A549 (cell line): ENCODE data around the gene CHST11. TPM values are rescaled to one million over a fixed set of nuclear protein-coding genes. Genes with fewer than 3 reads are reported as not detected.

Source experiments
- ATAC-seq, 2 experiments: fragments of 200-7000 bp in 1 of 2; fragments of >200 bp in 1 of 2; cut with Nextera tagmentation in 1 of 2; cut with Tn5 transposase in 1 of 2; 3 replicates each; pipeline versions ENCODE4 v1.8.0 to v1.9.1; 2018 to 2020; ENCODE audit warnings: mild to moderate bottlenecking in 1 of 2, moderate library complexity in 1 of 2
- CTCF ChIA-PET: fragments of 300-600 bp; sonication (Branson Sonifier 250); formaldehyde crosslinking; extraction: SDS; loops from one replicate; lab custom pipeline; 2021; ENCODE audit warnings: antibody characterized with exemption, inconsistent platforms; lab: Yijun Ruan, JAX
- POLR2A ChIA-PET: fragments of 350-600 bp; formaldehyde crosslinking; extraction: SDS; loops from one replicate; lab custom pipeline; 2021; ENCODE audit warnings: antibody characterized with exemption, inconsistent platforms; lab: Yijun Ruan, JAX
- DNase-seq, 2 experiments: peaks; one replicate each; pipeline versions ENCODE4 v3.0.0 to v3.0.0-alpha.2; 2011 to 2016; ENCODE audit warnings: low read depth in 1 of 2, low spot score in 1 of 2
- FAIRE-seq: peaks from 2 replicates; lab custom pipeline; 2011; peaks lifted over from hg19 to GRCh38; lab: Jason Lieb, UNC
- H3K27ac ChIP-seq, 2 experiments: fragments of >200 bp; sonication (Bioruptor Twin); formaldehyde crosslinking; 3 replicates each; pipeline ENCODE4 v1.5.1; 2016 to 2017
- H3K4me1 ChIP-seq: fragments of >200 bp; sonication (Bioruptor Twin); formaldehyde crosslinking; 3 replicates; pipeline ENCODE4 v1.6.1; 2016
- H3K4me2 ChIP-seq: fragments of >200 bp; sonication (Bioruptor Twin); formaldehyde crosslinking; 3 replicates; pipeline ENCODE4 v1.6.1; 2016
- H3K4me3 ChIP-seq: fragments of >200 bp; sonication (Bioruptor Twin); formaldehyde crosslinking; 3 replicates; pipeline ENCODE4 v1.5.1; 2016
- H3K9me3 ChIP-seq: fragments of >200 bp; sonication (Bioruptor Twin); formaldehyde crosslinking; 3 replicates; pipeline ENCODE4 v1.6.1; 2016
- CBX2 ChIP-seq: fragments of 200-600 bp; sonication (generic); IDR thresholded peaks from 2 replicates; pipeline ENCODE4 v1.6.1; 2016; ENCODE audit warnings: low read depth, mild to moderate bottlenecking, borderline replicate concordance
- EP300 ChIP-seq, 2 experiments: fragments of >200 bp; sonication (Bioruptor Twin); formaldehyde crosslinking; IDR thresholded peaks; 2 replicates in 1 of 2; 3 replicates in 1 of 2; pipeline ENCODE4 v1.6.1; 2016 to 2017
- ESRRA ChIP-seq: fragments of 150-350 bp; IDR thresholded peaks from 2 replicates; pipeline ENCODE4 v1.6.1; 2014; ENCODE audit warnings: mild to moderate bottlenecking, low read length, borderline replicate concordance
- FOSL2 ChIP-seq, 2 experiments: fragments of 450-650 bp in 1 of 2; fragments of >200 bp in 1 of 2; sonication (Bioruptor Twin) in 1 of 2; formaldehyde crosslinking; IDR thresholded peaks; 2 replicates each; pipeline versions ENCODE4 v1.5.0 to v1.6.1; 2016 to 2020; ENCODE audit warnings: mild to moderate bottlenecking in 1 of 2, moderate library complexity in 1 of 2
- FOXS1 ChIP-seq: fragments of 250-450 bp; sonication (Bioruptor Pico); IDR thresholded peaks from 2 replicates; pipeline ENCODE4 v1.5.0; 2020; ENCODE audit warnings: mild to moderate bottlenecking, moderate library complexity
- HOXA7 ChIP-seq: fragments of 250-450 bp; sonication (Bioruptor Pico); IDR thresholded peaks from 2 replicates; pipeline ENCODE4 v1.5.0; 2020; ENCODE audit warnings: mild to moderate bottlenecking, moderate library complexity
- JUN ChIP-seq, 2 experiments: fragments of >200 bp; sonication (Bioruptor Twin); formaldehyde crosslinking; IDR thresholded peaks; 2 replicates in 1 of 2; 3 replicates in 1 of 2; pipeline ENCODE4 v1.6.1; 2016 to 2017
- JUNB ChIP-seq: fragments of >200 bp; sonication (Bioruptor Twin); formaldehyde crosslinking; IDR thresholded peaks from 2 replicates; pipeline ENCODE4 v1.6.1; 2016
- MAZ ChIP-seq: fragments of 150-350 bp; IDR thresholded peaks from 2 replicates; pipeline ENCODE4 v1.6.1; 2014; ENCODE audit warnings: antibody characterized with exemption, low read depth, low read length, borderline replicate concordance
- NPAS2 ChIP-seq: fragments of 250-450 bp; sonication (Bioruptor Pico); IDR thresholded peaks from 2 replicates; pipeline ENCODE4 v1.8.0; 2022; ENCODE audit warnings: mild to moderate bottlenecking, moderate library complexity, borderline replicate concordance
- NR3C1 ChIP-seq: fragments of >200 bp; sonication (Bioruptor Twin); formaldehyde crosslinking; IDR thresholded peaks from 3 replicates; pipeline ENCODE4 v1.6.1; 2017
- POLR2A ChIP-seq: IDR thresholded peaks from 2 replicates; pipeline ENCODE4 v1.6.1; 2012; ENCODE audit warnings: mild to moderate bottlenecking, low read length
- RARB ChIP-seq: fragments of 250-450 bp; sonication (Bioruptor Pico); IDR thresholded peaks from 2 replicates; pipeline ENCODE4 v1.8.0; 2021; ENCODE audit warnings: mild to moderate bottlenecking, moderate library complexity
- RNF2 ChIP-seq: fragments of 200-600 bp; sonication (generic); IDR thresholded peaks from 2 replicates; pipeline ENCODE4 v1.6.1; 2016; ENCODE audit warnings: low read depth, mild to moderate bottlenecking, antibody characterized with exemption, moderate library complexity, borderline replicate concordance
- TFCP2L1 ChIP-seq: fragments of 250-450 bp; sonication (Bioruptor Pico); IDR thresholded peaks from 2 replicates; pipeline ENCODE4 v1.5.0; 2021; ENCODE audit warnings: mild to moderate bottlenecking
- ZNF302 ChIP-seq: fragments of 250-450 bp; sonication (Bioruptor Pico); IDR thresholded peaks from 2 replicates; pipeline ENCODE4 v1.9.0; 2021; ENCODE audit warnings: inconsistent platforms, mild to moderate bottlenecking, moderate library complexity
- ZSCAN20 ChIP-seq: fragments of 250-450 bp; sonication (Bioruptor Pico); IDR thresholded peaks from 2 replicates; pipeline ENCODE4 v1.8.0; 2022; ENCODE audit warnings: mild to moderate bottlenecking, moderate library complexity
- WGBS: methylation state at CpG from one replicate; pipeline ENCODE4 v1.1.6; 2017; ENCODE audit errors: missing lambda C conversion rate; 5-methylcytosine and 5-hydroxymethylcytosine counted together
- polyA plus RNA-seq, 4 experiments: library from polyadenylated mRNA; depleted of rRNA in 3 of 4; stranded (reverse); fragments of >200 nt; fragmentation: RNase III in 1 of 4; extraction: RNeasy Plus Mini Kit Qiagen cat#74134 plus additional on column Dnase treatment in 1 of 4; gene quantifications; 2 replicates in 3 of 4; 3 replicates in 1 of 4; pipeline ENCODE4 v1.2.3, GENCODE V29; 2011 to 2017
- TF ChIP-seq, protein P1 (sequence below): fragments of >200 bp; sonication (Bioruptor Twin); formaldehyde crosslinking; IDR thresholded peaks from 2 replicates; pipeline ENCODE4 v1.6.1; 2016
- TF ChIP-seq, protein P2 (sequence below): IDR thresholded peaks from 2 replicates; pipeline ENCODE4 v1.6.1; 2012; ENCODE audit warnings: low read depth, borderline replicate concordance
- TF ChIP-seq, protein P3 (sequence below): fragments of 250-450 bp; sonication (Bioruptor Pico); IDR thresholded peaks from 2 replicates; pipeline ENCODE4 v1.5.0; 2020; ENCODE audit warnings: low read depth, mild to moderate bottlenecking, moderate library complexity
- TF ChIP-seq, protein P4 (sequence below): IDR thresholded peaks from 2 replicates; pipeline ENCODE4 v1.6.1; 2012

CHST11 gene
- polyA plus RNA-seq, 2 of the 4 experiments (the other 2 are of a cell fraction), result 19.2 to 21.8 TPM

DNA sequence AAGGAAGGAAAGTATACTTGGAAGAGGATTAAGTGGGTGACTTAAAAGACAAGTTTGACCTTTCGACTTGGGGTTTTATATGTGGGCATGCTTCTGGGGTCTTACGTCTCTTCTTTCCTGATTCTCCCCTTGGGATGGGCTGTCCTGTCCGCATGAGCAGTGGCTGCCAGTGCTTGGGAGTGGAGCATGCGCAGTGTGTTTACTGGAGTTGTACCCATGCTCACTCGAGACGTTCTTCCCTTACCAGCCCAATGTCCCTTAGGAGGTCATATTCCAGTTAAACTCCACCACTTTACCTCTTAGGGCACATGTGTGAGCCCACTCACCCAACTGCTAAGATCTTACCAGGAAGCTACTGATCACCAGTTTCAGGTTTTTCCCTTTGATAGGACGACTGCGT lies 20.0 kb upstream of the CHST11 start (continued):
- TF ChIP-seq, protein P1, sequence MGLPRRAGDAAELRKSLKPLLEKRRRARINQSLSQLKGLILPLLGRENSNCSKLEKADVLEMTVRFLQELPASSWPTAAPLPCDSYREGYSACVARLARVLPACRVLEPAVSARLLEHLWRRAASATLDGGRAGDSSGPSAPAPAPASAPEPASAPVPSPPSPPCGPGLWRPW, result no peak
- TF ChIP-seq FOXS1 (CRISPR knock-in tag) (no peak), FOSL2 (IDR thresholded peaks at IDR 0.05) (no peak), FOSL2 (CRISPR knock-in tag; IDR thresholded peaks at IDR 0.05) (no peak), JUNB (no peak), POLR2A (no peak), RNF2 (no peak), TFCP2L1 (CRISPR knock-in tag) (no peak)

GRCh38 chr12:104438134-104438533 lies 18.6 kb upstream of the CHST11 start:
- ATAC-seq (no peak), FAIRE-seq (no peak), DNase-seq (no peak)
- TF ChIP-seq ZNF302 (CRISPR knock-in tag) (no peak), NPAS2 (CRISPR knock-in tag) (no peak), JUN (IDR thresholded peaks at IDR 0.05) (no peak), EP300 (IDR thresholded peaks at IDR 0.05) (no peak), MAZ (no peak), CBX2 (no peak), NR3C1 (no peak), FOSL2 (IDR thresholded peaks at IDR 0.05) (no peak), FOSL2 (CRISPR knock-in tag; IDR thresholded peaks at IDR 0.05) (no peak), ESRRA (no peak), ZSCAN20 (CRISPR knock-in tag) (no peak), RARB (no peak), HOXA7 (CRISPR knock-in tag) (no peak)
- TF ChIP-seq, protein P2, sequence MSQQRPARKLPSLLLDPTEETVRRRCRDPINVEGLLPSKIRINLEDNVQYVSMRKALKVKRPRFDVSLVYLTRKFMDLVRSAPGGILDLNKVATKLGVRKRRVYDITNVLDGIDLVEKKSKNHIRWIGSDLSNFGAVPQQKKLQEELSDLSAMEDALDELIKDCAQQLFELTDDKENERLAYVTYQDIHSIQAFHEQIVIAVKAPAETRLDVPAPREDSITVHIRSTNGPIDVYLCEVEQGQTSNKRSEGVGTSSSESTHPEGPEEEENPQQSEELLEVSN, result no peak
- TF ChIP-seq, protein P1, result no peak
- TF ChIP-seq, protein P3, sequence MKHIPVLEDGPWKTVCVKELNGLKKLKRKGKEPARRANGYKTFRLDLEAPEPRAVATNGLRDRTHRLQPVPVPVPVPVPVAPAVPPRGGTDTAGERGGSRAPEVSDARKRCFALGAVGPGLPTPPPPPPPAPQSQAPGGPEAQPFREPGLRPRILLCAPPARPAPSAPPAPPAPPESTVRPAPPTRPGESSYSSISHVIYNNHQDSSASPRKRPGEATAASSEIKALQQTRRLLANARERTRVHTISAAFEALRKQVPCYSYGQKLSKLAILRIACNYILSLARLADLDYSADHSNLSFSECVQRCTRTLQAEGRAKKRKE (CRISPR knock-in tag), result no peak
- TF ChIP-seq, protein P4, sequence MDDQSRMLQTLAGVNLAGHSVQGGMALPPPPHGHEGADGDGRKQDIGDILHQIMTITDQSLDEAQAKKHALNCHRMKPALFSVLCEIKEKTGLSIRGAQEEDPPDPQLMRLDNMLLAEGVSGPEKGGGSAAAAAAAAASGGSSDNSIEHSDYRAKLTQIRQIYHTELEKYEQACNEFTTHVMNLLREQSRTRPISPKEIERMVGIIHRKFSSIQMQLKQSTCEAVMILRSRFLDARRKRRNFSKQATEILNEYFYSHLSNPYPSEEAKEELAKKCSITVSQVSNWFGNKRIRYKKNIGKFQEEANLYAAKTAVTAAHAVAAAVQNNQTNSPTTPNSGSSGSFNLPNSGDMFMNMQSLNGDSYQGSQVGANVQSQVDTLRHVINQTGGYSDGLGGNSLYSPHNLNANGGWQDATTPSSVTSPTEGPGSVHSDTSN, result no peak
- Histone ChIP-seq H3K4me3 (no peak overlapping the region), H3K4me1 (no peaks in the 10 kb centered on the region), H3K27ac (no peak overlapping the region), H3K4me2 (no peak overlapping the region), H3K9me3 (no peaks in the 10 kb centered on the region)
- POLR2A ChIA-PET, result interaction anchor here (0.6 kb wide), 1 partner anchor 108 kb away, joined by 3 read pairs; no protein-coding TSS in a partner anchor
- 69% methylated on average over 3 of the region's 3 CpGs for WGBS
- CTCF ChIA-PET, result interaction anchor here (0.9 to 1.0 kb wide), 2 partner anchors 13 to 57 kb away, joined by 3 to 4 read pairs; no protein-coding TSS in a partner anchor

GRCh38 chr12:104439137-104439536 lies 17.6 kb upstream of the CHST11 start:
- no peak for ATAC-seq
- WGBS, result 86% methylated on average over 12 of the region's 12 CpGs

More at GRCh38 chr12:104439137-104439536, 17.6 kb upstream of the CHST11 start:
- DNase-seq, result no peak
- ChIA-PET CTCF (interaction anchor here (1.0 to 1.1 kb wide), 2 partner anchors 57 to 71 kb away, joined by 3 read pairs; no protein-coding TSS in a partner anchor), POLR2A (no interaction called here)
- H3K4me2 ChIP-seq, result no peak overlapping the region
- no peak for TF ChIP-seq TFCP2L1 (CRISPR knock-in tag)
- H3K4me1 ChIP-seq, result no peaks in the 10 kb centered on the region
- H3K4me3 ChIP-seq, result no peak overlapping the region
- H3K9me3 ChIP-seq, result no peaks in the 10 kb centered on the region
- H3K27ac ChIP-seq, result no peak overlapping the region
- no peak for FAIRE-seq
